DMS 273 treated with DMSO at 0.1 percent for 48 hours (cell line): ENCODE measurements around the gene HOXD9.

Experiments
- DNase-seq: peaks from one replicate; lab custom pipeline; 2025; lab: John Stamatoyannopoulos, UW

The HOXD9 gene

DNA sequence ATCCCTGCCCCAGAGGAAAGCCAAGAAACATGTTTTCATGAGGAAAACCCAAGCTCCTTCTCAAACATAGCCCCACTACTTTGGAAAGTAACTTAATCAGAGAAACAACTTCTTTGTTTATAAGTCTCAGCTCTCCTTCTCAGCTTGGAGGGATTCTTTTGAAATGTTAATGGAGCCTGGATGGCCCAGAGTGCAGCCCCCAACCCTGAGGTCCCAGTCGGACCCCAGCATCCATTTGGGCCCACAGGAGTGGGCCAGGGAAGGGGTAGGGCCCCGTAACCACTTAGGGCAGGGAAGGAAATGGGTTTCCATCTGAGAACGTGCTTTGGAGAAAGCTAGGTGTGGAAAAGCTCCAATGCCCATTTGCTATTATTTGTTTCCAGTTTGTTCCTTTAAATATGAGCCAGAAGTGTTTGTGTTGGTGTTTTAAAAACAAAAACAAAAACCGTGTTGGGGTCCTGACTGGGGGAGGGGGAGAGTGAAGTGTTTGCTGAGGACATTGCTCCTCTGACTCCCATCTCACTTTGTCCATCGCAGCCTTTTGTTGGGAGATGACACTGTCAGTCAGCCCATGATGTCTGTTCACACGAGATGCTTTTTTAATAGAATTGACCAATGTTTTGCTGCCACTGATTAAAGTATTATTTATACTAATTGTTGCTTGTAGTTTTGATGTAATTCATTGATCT lies 33.0 kb downstream of the HOXD9 start:
- DNase-seq, result no peak

DNA sequence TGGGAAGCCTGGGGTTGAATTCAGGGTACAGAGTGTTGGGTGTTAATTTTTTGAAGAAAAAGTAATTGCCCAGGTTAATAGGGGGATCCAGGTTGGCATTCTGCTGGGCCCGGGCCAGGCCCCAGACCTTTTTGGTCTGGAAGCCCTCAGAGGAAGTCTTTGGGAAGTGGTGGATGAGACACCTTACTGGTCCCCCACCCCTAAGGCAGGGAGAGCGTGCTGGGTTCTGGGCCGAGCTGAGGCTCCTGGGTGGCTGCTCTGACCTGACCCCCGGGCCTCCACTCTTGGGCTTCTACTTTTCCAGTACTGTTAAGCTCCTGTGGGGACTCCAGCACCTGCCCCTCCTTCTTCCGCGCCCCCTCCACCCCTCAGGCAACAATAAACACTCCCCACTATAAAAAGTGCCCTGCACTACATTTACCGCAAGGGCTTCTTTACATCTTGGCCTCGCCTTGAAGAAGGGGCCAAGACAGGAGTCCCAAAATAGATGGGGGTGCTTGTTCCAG lies 33.8 kb downstream of the HOXD9 start:
- no peak for DNase-seq

DNA sequence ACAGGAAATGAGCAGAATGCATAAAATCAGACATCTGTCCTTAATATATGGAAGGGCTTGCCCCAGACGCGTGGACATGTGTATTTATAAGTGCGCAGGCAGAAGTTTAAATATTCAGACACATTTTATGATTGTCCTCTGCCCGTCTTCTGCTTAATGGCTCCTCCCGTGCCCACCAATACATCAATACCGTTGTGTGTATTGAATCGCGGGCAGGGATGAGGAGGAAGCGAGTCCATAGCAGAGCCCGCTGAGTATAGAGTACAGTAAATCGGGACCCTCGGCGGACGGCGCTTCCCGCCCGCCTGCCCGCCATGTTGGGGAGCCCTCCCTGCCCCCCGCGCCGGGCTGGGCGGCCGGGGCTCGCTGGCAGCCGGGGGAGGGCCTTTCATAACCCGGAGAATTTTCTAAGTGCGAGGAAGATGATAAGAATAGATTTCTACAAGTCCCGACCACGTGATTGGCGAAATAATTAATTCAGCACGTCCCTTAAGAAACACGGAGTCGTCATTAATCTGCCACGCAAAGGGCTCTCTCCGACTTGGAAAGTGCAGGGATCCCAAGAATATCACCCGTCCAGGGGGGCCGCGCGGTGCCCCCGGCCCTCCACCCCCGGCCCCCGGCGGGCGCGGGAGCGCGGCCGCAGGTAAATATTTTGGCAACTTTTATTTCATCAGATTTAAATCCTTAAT lies 34.4 kb downstream of the HOXD9 start, which contains the start of gene HOXD3:
HOXD3 (plus strand) TSS at position 501 of the 692 bp plus-strand sequence. CDS start 11,808 bp downstream, outside the sequence.
- DNase-seq, result no peak

DNA sequence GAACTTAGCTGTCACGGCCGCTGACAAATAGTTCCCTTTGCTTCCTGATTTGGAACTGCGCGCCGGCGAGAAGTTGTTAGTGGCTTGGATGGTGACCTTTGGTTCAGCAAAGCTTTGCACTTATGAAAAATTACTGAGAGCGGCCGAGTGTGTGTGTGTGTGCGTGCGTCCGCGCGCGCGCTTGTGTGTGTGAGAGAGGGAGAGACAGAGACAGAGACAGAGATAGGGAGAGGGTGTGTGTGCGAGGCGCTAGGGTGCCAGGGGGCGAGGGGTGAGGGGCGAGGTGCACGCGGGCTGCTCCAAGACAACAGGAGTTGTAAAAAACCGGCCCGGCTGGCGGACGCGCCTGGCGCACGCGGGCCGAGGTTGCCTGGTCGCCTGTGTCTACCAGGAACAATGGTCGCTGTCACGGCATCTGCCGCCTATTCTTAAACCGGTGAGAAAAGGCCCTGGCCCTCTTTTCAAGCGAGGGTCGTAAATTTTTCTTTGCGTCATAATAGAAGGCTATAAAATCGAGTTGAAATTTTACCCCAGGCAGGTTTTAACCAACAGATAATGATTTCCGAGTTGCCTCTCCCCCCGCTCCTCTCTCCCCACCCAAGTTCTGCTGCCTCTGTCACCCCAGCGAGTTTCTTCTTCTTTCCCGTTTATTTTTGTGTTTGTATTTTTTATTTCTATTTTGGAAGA lies 35.1 kb downstream of the HOXD9 start:
- DNase-seq, result no peak

DNA sequence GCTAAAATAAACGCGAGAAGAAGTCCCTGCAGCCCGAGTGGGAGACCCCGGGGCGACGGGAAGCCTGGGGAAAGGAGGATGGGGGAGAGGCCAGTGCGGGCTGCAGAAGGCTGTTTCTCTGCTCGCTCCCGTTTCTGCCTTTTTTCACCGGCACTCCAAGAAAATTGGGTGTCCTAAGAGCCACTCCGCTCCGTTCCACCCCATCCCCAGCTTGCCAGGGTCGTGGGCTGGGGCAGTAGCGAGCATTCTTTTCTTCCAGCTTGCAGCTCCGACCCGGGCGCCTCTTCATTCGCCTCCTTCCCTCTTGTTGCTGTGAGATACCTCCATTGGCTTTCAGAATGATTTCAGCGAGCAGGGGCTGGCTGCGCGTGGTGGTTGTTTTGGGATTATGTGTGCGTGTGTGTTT lies 35.7 kb downstream of the HOXD9 start:
- no peak for DNase-seq

DNA sequence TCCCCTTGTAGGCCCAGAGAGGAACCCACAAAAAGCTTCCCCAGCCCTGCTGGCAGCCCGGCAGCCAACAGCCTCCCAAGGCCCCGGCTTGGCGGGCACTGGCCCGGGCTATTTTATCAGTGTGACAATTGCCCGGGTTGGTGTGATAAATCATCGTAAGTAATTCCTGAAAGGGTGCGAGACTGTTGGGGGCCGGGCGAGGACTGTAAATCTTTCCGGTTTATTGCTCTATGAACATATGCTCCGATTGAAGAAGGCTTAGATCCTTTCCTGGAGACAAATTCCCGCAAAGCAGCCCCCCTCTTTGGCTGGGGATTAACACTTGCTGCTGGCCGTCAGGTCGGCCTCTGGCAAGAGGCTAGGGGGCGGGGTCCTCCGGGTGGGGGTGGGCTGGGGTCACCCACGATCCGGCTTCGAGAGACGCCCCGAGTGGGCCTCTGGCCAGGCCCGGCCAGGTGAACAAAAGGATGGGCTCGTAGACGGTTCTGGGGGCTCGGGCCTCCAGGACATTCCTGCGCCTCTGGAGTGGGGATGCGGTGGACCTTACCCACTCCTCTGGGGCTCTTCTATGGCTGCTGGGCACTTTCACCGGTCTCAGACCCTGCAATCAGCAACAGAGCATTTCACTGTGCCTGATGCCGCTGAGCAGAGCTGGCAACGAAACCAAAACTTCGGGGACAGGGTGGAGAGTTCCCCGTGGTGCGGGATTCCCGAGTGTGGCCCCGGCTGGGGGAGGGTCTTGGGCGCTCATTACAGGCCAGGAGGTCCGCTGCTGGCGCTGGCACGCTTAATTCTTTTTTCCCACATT lies 36.5 kb downstream of the HOXD9 start:
- DNase-seq, result no peak

DNA sequence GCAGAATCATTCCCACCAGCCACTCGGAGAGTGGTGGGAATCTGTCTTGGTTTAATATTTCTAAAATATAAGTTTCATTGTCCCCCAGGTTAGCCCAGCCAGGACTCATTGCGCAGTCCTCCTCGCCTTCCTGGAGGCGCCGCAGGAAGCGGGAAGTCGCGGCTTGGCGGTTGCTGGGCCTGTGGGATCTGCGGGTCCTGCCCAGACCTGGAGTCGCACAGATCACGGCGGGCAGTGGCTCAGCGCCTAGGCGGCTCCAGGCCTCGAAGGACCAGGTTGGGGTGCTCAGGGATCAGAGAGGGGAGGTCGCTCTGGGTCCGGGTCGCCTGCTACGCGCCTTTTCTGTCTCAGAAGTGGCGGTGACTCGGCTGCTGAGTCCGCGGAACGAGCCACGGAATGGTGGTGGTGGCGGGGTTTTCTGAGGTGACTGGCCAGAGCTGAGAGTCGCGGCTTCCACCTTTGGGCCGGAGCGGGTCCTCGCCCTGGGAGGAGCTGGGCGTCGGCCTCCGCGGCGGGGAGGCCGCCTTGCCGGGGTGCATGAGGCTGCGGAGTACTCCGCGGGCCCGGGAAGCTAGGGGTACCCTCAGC lies 37.2 kb downstream of the HOXD9 start:
- no peak for DNase-seq

DNA sequence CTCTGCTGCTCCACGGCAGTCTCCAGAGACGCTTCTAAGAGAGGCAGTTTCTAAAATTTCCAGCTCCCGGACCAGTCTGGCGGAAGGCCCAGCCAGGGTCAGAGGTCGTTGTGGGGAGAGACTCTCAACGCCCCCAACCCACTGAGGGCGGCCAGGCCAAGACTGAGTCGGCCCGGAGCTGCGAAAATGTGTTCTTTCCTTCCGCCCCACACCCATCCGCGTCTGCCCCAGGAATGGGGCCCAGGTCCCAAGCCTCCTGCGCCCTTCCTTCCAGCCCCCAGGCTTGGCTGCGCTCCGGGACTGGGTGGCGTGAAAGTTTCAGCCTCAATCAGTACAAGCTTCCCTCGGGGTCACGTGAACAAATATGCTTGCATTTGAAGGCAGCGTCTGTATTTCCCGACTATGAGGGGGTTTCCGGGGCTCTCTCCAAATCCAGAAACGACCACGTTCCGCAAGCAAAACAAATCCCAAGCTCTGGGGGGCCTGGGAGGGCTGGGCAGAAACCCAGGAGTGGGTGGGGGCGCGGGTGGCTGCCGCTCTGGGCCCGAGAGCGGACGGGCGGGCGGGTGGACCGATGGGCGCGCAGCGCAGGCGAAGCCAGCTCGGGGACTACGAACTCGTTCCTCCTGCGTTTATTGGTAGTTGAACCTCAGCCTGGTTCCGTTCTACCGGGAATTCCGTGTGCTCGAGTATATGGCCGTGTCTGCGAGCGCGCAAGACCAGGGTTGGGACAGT lies 37.9 kb downstream of the HOXD9 start:
- no peak for DNase-seq

DNA sequence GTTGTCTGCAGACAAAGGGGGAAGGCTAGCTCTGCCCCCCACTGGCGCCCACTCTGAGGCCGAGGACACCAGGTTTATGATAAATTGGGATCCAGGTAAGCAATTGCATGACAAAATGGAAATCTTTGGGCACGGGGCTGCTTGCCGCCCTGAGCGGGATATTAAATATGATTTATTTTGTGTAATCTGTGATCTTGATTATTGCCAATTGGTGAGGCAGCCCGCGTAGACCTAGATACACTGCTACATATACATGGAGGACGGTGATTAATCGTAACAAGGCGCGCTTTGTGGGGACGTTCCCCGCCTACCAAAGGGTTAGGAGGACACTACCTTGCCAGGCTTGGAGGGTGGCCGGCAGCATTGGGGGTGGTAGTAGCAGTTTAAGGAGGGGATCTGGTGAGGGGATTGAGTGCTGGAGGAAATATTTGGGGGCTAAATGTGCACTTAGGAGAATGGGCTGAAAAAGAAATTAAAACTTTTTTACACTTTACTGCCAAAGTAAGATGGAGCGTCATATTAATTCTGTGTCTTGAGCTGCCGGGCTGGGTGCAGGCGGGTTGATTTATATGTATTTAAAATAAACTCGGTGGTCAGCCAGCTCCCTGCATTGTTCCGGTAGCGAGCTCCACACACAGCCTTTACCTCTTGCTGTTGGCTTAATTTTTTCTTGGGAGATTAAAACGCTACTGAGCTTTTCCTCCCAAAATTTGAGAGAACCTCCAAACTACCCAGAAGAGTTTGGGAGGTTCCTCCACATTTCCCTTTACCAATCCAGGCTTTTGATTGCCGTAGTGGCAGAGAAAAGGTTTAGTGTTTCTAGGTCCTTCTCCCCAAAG lies 38.7 kb downstream of the HOXD9 start:
- no peak for DNase-seq

DNA sequence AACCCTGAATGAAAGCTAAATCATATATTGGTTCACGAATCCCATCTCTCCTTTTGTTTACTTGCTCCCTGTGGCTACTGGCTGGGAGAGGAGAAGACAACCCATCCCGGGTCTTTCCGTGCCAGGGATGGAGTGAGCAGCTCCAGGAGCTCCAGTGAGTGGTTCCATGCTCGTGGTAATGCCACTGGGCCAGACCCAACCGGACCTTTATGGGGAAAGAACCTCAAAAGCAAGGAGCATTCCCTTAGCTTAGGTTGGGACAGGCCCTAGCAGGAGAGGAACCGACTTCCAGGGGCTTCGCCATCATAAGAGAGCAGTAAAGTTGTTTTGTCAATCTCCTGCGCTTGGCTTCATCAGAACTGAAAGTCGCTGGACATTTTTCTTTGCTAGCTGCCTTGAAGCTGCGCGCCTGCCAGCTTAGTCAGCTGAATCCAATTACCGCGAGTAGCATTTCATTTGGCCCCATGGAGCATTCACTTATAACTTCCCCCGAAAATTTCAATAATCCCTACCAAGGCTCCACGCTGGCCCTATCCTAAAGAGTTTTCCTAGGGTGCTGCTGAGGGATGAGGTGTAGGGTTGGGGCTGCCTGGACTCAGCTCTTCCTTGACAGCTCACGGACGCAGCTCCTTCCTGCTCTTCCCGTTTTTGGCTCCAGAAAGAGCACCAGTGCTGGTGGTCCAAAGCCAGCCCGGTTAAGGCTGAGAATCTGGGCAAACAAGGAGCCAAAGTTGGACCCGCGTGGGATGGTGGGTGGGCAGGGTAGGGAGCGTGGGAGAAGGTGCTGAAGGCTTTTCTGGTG lies 39.5 kb downstream of the HOXD9 start:
- DNase-seq, result no peak

DNA sequence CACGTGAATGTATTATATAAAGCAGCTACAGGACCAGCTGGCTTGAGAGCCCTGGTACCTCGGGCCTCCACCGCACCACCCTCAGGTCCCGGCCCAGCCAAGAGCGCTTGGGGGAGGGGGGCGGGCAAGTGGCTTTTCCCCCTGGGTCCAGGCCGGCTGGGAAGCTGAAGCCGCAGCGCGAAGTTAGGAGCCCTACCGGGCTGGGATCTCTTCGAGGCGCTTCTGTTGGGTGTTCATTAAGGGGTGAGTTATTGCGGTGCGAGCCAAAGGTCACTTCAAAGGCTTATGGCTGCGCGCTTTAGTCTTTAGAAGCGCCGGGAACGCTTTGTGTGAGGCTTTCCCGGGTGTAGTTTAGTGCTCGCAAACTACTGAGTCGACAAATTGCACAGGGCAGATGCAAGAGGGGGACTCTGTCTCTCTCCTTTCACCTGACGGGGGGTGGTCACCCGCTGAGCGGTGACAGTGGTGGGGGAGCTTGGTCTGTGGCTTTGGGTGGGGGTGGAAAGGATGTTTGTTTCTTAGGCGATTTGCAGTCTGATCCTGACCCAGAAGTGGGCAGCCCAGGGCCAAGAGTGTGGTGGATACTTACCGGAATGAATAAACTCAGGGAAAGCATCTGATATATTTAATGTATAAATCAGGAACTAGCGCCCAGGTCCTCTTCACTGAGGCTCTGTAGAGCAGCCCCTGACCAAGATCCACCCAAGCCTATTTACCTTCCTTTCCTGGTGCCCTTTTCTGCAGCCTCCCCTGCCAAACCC lies 40.6 kb downstream of the HOXD9 start:
- no peak for DNase-seq

DNA sequence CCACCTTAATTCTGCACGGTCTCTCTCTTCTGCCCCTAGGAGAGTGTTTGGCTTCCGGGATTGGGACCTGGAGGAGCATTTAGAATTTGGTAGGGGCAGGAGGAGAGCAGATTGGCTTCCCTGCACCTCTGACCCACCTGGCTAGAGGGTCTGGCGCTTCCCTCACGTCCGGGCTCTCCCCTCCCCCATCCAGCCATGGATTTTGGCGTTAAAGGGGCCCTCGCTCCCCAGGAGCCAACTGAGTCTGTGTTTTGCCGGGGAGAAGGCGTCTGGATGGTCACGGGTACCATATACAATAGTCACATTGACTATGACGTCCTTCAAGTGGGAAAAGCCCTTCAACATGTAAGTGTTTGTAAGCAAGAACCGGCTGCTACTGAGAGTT lies 41.1 kb downstream of the HOXD9 start:
- DNase-seq, result no peak

DNA sequence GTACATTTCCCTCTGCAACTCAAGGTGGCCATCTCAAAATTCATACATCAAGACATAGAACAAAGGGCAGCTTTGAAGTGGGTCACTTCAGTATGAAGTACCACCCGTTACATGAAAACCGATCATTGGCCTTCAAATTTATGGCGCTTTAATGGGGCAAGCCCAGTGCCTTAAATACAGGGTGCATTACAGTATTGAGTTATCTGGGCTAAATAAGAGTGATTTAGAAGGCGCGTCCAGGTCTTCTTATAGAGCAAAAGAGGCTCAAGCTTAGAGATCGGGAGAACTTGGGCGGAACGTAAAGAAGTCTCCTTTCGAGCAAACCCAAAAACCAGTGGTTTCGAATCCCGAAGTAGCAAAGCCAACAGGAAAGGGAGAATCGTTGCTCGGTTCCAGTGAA lies 41.7 kb downstream of the HOXD9 start:
- no peak for DNase-seq

DNA sequence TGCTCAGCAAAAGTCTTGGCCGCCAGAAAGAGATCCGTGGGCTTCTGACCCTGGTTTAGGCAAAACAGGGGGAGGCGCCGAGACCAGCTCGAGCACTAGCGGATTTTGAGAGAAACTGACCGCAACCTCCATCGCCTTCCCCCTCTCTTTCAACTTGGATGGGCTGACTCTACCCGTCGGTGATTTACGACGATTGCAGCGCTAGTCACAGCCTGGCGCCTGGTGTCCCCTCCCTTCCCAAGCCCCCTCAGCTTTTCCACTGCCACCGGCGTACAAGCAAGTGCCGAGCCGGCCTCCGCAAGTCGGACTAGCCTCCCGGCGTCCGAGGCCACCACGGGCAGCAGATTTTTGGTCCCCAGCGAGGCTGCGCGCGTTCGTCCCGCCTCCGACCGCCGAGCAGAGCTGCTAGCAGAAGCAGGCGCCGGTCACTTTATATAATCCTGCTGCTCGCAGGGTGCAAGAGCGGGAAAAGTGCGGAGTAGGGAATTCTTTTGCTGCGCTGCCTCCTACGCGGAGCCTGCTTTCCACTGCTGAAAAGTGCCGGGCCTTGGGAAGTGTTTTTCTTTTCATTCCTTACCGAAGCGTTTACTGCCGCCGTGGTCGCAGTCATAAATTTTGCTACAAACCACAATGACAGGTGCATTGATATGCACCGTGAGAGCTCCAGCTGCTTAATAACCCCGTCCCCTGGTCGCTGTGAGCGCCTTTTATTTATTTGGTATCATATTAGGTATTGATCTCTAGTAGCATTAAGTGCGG lies 42.3 kb downstream of the HOXD9 start:
- DNase-seq, result no peak

DNA sequence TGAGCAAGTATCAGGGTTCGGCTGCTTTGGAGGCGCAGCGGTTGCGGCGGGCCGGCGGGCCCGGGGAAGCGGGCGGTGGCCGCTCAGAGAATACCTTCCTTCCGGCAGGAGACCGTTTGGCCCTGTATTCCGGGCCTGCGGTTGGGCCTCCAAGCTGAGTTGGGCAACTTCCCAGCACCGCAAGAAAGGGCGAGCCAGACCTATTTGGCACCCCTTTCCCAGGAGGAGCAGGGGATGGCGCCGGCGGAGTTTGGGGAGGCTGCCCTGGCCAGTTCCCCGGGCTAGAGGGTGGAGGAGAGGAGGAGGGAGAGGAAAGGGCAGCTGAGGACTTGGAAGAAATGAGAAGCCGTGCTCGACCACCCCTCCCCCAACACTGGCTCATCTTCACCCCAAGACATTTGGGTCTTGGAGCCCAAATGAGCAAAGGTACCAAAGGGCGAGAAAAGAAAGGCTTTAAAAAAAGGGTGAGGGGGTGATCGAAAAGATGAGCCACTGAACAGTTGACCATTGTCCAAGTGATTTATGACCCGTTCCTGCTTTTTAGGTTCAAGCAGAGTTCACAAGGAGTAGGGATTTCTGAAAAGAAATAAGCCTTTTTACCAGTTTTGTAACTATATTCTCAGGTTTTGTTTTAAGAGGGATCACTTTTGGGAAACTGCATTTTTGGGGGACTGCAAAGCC lies 43.0 kb downstream of the HOXD9 start:
- DNase-seq, result no peak

DNA sequence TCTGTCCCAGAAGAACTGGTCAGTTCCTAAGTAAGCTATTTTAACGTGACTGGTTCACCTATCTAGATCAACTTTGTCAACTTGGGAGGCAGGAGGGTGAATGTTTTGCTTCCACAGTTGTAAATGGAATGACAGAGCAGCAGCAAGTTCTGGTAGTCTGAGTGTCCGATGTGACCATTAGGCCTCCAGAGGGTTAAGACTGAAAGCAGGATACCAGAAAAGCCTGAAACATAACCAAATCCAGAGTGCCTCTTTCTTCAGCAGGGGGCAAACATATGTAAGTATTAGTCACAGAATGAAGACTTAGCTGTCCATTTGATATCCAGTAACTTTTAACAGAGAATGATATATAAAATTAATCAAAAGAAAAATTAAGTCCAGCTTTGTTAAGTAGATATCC lies 43.8 kb downstream of the HOXD9 start:
- DNase-seq, result no peak

DNA sequence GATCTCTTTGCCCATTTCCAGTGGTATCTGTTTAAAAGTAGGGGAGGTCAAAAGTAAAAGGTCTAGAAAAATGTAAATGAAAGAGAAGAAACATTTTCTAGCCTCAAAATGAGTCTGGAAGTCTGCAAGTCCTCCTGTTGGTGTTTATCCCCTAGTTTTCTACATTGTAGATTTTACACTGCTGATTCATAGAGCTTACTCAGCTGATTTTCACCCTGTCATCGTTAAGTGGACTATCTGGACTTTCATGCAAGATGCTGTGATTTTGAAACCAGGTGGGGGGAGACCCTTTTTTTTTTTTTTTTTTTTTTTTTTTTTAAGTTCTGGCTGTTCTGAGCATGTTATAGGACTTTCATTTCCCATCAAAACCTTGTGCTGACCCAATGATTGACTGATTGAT lies 44.9 kb downstream of the HOXD9 start:
- no peak for DNase-seq
